ENCODE data around the gene GALNT10. TPM values are rescaled to one million over a fixed set of nuclear protein-coding genes. Genes with fewer than 3 reads are reported as not detected.

GALNT10 gene
- total RNA-seq, 1 donor from 2014 or later, result 52.3 TPM

DNA sequence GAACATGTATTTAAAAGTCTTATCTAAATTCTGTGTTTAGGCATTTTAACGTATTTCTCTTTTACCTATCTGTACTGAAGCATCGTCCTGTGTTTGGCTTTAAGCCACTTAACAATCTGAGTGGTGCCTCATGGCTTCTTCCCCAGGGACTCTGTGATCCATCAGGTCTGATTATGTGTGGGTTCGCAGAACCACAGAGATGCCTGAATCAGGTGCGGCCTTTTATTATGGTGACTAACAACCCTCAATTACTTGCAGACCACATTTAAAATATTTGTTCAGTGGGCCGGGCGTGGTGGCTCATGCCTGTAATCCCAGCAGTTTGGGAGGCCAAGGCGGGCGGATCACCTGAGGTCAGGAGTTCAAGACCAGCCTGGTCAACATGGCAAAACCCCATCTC, 215.7 kb downstream of the GALNT10 start:
- Histone ChIP-seq H3K36me3 (peaks cover 8 to 19% of the 10 kb centered on the region in 2 donors), H3K4me1 (peaks cover 4 to 5% of the 10 kb centered on the region in 2 donors), H3K27ac (no peak overlapping the region), H3K9me3 (no peaks in the 10 kb centered on the region), H3K27me3 (no peaks in the 10 kb centered on the region), H3K4me3 (no peak overlapping the region)
- intact Hi-C loops (cut with DNase I), result loop anchor here (5.0 kb wide), 1 partner anchor 49 kb away; no protein-coding TSS in a partner anchor
- DNase-seq (ENCODE audit: low spot score in 2 of 2), result no peak
- TF ChIP-seq, protein P1, sequence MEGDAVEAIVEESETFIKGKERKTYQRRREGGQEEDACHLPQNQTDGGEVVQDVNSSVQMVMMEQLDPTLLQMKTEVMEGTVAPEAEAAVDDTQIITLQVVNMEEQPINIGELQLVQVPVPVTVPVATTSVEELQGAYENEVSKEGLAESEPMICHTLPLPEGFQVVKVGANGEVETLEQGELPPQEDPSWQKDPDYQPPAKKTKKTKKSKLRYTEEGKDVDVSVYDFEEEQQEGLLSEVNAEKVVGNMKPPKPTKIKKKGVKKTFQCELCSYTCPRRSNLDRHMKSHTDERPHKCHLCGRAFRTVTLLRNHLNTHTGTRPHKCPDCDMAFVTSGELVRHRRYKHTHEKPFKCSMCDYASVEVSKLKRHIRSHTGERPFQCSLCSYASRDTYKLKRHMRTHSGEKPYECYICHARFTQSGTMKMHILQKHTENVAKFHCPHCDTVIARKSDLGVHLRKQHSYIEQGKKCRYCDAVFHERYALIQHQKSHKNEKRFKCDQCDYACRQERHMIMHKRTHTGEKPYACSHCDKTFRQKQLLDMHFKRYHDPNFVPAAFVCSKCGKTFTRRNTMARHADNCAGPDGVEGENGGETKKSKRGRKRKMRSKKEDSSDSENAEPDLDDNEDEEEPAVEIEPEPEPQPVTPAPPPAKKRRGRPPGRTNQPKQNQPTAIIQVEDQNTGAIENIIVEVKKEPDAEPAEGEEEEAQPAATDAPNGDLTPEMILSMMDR (IDR thresholded peaks at IDR 0.05), result no peak

DNA sequence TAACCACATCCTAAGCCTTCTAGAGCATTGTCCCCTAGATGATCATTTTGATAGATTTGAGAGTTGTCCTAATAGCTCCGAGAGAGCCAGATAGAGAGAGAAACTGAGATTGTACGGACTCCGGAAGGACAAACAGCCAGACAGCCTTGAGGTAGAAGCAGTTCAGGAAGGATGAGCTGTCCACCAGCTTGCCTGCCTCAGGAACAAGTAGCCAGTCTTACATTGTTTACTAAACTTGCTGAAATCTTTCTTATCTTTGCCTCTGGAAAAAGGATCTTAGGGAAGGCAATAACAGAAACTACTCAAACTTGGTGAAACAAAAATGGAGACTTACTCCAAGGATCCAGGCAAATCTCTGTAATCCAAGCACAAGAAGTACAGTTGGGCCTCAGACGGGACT, 216.3 kb downstream of the GALNT10 start:
- no peak overlapping the region for H3K4me3 ChIP-seq
- H3K27me3 ChIP-seq, result no peaks in the 10 kb centered on the region
- TF ChIP-seq, protein P1 (IDR thresholded peaks at IDR 0.05), result no peak
- intact Hi-C loops (cut with DNase I), result loop anchor here (5.0 kb wide), 1 partner anchor 50 kb away; no protein-coding TSS in a partner anchor
- no peak for DNase-seq (ENCODE audit: low spot score in 2 of 2)
- no peaks in the 10 kb centered on the region for H3K9me3 ChIP-seq
- H3K27ac ChIP-seq, result no peak overlapping the region
- peaks cover 11 to 24% of the 10 kb centered on the region in 2 donors for H3K36me3 ChIP-seq
- H3K4me1 ChIP-seq, result peaks cover 4 to 5% of the 10 kb centered on the region in 2 donors

DNA sequence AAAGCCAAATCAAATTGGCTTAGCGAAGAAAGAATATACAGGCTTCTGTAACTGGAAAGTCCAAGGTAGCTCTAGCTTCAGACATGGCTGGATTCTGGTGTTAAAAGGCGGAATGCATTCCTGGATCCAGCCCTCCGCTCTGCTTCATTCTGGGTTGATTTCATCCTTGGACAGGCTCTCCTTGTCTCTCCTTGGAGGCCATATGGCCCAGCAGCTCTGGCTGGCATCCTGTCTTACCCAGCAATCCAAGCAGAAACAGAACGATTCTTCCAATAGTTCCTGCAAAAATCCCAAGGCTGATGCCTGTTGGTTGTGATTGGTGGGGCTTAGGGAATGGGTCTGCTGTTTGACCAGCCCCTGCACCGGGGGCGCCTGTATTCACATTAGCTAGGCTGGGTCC, 218.3 kb downstream of the GALNT10 start:
- H3K9me3 ChIP-seq, result no peaks in the 10 kb centered on the region
- TF ChIP-seq, protein P1 (IDR thresholded peaks at IDR 0.05), result no peak
- intact Hi-C loops (cut with DNase I), result loop anchor here (5.0 kb wide), 1 partner anchor 52 kb away; no protein-coding TSS in a partner anchor
- H3K27me3 ChIP-seq, result no peaks in the 10 kb centered on the region
- H3K27ac ChIP-seq, result no peak overlapping the region
- H3K36me3 ChIP-seq, result peaks cover 18 to 40% of the 10 kb centered on the region in 2 donors
- peaks cover 4 to 5% of the 10 kb centered on the region in 2 donors for H3K4me1 ChIP-seq
- no peak overlapping the region for H3K4me3 ChIP-seq
- peak in 1 of 2 donors; percentile 28 for DNase-seq (ENCODE audit: low spot score in 2 of 2)

DNA sequence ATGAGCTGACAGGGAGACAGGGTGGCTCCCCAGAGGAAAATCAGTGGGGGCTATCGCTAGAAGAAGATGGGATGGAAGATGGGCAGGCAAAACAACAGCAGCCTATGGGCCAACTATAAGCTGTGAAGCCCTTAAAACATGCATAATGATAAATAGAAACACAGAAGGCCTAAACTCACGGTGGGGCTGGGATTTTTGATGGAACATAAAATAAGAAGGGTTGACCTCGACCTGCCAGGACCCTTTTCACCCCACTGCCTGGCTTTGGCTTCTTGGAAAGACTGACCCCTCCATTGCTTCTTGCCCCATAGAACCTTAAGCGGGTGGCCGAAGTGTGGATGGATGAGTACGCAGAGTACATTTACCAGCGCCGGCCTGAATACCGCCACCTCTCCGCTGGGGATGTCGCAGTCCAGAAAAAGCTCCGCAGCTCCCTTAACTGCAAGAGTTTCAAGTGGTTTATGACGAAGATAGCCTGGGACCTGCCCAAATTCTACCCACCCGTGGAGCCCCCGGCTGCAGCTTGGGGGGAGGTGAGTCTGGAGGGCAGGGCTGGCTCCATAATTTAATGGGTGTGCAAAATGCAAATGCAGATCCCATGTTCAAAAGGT, 218.8 kb downstream of the GALNT10 start:
- Histone ChIP-seq H3K4me3 (no peak overlapping the region), H3K9me3 (no peaks in the 10 kb centered on the region), H3K27ac (no peak overlapping the region), H3K27me3 (no peaks in the 10 kb centered on the region), H3K4me1 (peaks cover 4 to 5% of the 10 kb centered on the region in 2 donors), H3K36me3 (peaks cover 18 to 40% of the 10 kb centered on the region in 2 donors)
- peak in 1 of 2 donors; percentile 39 for DNase-seq (ENCODE audit: low spot score in 2 of 2)
- intact Hi-C loops (cut with DNase I), result loop anchor here (5.0 kb wide), 1 partner anchor 52 kb away; no protein-coding TSS in a partner anchor
- TF ChIP-seq, protein P1 (IDR thresholded peaks at IDR 0.05), result no peak

DNA sequence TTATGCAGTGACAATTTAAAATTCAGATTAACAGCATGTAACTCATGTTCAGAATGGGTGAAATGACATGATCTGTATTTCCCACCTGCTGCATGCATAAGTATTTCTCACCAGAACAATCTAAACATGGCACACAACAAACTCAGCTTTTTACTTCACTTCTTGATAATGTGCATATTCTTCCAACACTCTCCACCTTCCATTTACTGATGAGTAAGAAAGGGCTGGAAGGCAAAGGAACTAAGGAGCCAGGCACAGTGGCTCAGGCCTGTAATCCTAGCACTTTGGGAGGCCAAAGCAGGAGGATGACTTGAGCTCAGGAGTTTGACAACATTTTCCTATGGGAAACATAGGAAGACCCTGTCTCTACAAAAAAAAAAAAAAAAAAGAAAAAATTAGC, 219.5 kb downstream of the GALNT10 start:
- intact Hi-C loops (cut with DNase I), result no loop called here
- H3K36me3 ChIP-seq, result peaks cover 18 to 40% of the 10 kb centered on the region in 2 donors

More for the DNA sequence above, 219.5 kb downstream of the GALNT10 start:
- TF ChIP-seq, protein P1 (IDR thresholded peaks at IDR 0.05), result no peak
- peaks cover 4 to 5% of the 10 kb centered on the region in 2 donors for H3K4me1 ChIP-seq
- DNase-seq (ENCODE audit: low spot score in 2 of 2), result no peak
- no peaks in the 10 kb centered on the region for H3K27me3 ChIP-seq
- no peaks in the 10 kb centered on the region for H3K9me3 ChIP-seq
- H3K27ac ChIP-seq, result no peak overlapping the region
- H3K4me3 ChIP-seq, result no peak overlapping the region
